ENCODE data around the gene ANKS1B.

Gene ANKS1B

DNA sequence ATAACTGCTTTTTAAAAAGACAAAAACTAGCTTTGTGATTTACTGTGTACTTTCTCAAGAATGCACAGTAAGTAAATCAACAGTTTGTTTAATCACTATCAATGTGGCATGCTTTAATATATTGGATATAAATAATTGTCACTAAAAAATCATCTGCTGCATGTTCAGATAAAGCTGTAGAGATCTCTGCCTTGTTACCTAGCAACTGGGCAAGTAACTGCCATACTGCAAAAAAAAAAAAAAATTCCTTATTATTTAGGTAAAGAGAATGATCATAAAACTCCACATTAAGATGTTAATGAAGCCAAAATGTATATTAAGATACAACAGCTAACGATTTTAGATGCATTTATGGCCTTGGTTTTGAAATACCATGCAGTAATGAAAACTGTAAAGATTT is 1102.2 kb downstream of the ANKS1B start:
- H3K27me3 ChIP-seq (ENCODE audit: control insufficient read depth, insufficient read depth, low read length), result peaks cover 11% of the 10 kb centered on the region; the same call in 1 of the 2 replicates
- H3K9ac ChIP-seq (ENCODE audit: low read length), result no peak overlapping the region
- no peak overlapping the region for H3K27ac ChIP-seq (ENCODE audit: low read depth, low read length)
- H3K4me3 ChIP-seq (ENCODE audit: low read depth, low read length), result no peak overlapping the region
- no peaks in the 10 kb centered on the region for H3K9me3 ChIP-seq (ENCODE audit: control insufficient read depth, insufficient read depth, low read depth, low read length)
- no peaks in the 10 kb centered on the region for H3K36me3 ChIP-seq (ENCODE audit: control insufficient read depth, insufficient read depth, low read length)
- peaks cover 4% of the 10 kb centered on the region; the same call in 1 of the 2 replicates for H3K4me1 ChIP-seq (ENCODE audit: control insufficient read depth, insufficient read depth, low read length)

DNA sequence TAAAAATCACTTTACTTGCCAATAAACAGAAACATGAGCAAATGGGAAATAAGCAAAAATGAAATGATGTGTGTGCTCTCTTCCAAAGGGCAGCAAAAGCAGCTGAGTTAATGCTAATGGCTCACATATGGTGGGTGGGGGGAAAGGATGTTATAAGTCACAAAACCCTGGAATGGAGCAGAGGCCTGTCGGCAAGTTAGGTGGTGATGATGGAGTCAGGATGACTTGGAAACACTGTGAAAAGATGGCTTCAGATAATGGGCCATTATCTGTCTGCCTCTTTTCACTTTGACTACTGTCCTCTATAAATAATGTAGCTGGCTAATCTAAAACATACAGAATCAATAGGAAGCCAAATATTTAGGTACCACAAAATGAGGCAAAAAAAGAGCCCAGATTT is 1111.0 kb downstream of the ANKS1B start:
- Histone ChIP-seq H3K27me3 (ENCODE audit: control insufficient read depth, insufficient read depth, low read length) (peaks cover 3% of the 10 kb centered on the region; the same call in 1 of the 2 replicates), H3K4me1 (ENCODE audit: control insufficient read depth, insufficient read depth, low read length) (peaks cover 8% of the 10 kb centered on the region; the same call in 1 of the 2 replicates), H3K9ac (ENCODE audit: low read length) (no peak overlapping the region), H3K27ac (ENCODE audit: low read depth, low read length) (no peak overlapping the region), H3K36me3 (ENCODE audit: control insufficient read depth, insufficient read depth, low read length) (no peaks in the 10 kb centered on the region), H3K9me3 (ENCODE audit: control insufficient read depth, insufficient read depth, low read depth, low read length) (no peaks in the 10 kb centered on the region), H3K4me3 (ENCODE audit: low read depth, low read length) (no peak overlapping the region)

DNA sequence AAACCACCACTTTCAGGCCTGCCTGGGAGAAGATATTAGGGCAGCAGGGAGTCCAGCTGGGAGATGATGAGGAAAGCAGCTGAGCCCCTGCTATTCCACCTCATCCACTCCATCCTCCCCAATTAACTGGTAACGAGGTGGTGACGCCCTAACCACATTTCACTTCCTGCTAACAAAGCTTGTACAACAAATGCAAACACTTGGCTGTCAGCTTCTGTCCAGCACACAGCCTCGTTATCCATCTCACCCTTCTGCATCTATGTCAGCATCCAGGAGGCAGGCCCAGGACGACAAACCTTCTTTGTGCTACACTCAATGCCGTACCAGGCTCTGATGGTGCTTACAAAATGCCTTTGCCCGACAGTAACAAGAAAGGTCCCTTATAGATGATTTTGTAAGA is 1114.2 kb downstream of the ANKS1B start:
- Histone ChIP-seq H3K9ac (ENCODE audit: low read length) (no peak overlapping the region), H3K27ac (ENCODE audit: low read depth, low read length) (no peak overlapping the region), H3K27me3 (ENCODE audit: control insufficient read depth, insufficient read depth, low read length) (peaks cover 3% of the 10 kb centered on the region; the same call in 1 of the 2 replicates), H3K36me3 (ENCODE audit: control insufficient read depth, insufficient read depth, low read length) (no peaks in the 10 kb centered on the region), H3K4me1 (ENCODE audit: control insufficient read depth, insufficient read depth, low read length) (peaks cover 8% of the 10 kb centered on the region; the same call in 1 of the 2 replicates), H3K4me3 (ENCODE audit: low read depth, low read length) (no peak overlapping the region), H3K9me3 (ENCODE audit: control insufficient read depth, insufficient read depth, low read depth, low read length) (no peaks in the 10 kb centered on the region)

DNA sequence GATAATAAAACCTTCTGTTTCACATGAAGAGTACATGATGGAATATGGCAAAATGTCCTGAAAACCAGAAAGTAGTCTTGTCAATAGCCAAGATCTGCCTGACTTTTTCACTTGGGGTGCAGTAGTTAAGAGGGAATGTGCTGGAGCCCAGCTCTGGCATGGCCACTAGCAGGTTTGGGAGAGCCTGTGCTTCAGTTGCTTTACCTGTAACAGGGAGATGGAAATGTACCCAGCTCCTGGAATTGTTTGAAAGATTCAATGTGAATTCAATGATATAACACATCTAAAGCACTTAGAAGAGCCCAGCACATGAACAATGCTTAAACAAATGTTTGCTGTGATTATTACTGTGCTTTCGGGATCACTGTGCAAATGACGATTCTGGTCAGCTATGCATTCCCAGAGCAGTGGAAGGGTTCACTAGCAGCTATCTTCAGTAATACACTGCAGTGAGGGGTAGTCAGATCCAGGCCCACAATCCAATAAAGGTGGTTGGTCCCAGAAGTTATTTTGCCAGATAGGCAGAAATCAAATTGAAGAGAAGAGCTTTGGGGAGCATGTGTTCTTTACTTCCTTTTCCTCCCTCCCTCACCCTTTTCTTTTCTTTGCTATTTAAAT is 1114.7 kb downstream of the ANKS1B start:
- Histone ChIP-seq H3K27ac (ENCODE audit: low read depth, low read length) (no peak overlapping the region), H3K36me3 (ENCODE audit: control insufficient read depth, insufficient read depth, low read length) (no peaks in the 10 kb centered on the region), H3K9ac (ENCODE audit: low read length) (no peak overlapping the region), H3K4me1 (ENCODE audit: control insufficient read depth, insufficient read depth, low read length) (peaks cover 8% of the 10 kb centered on the region; the same call in 1 of the 2 replicates), H3K4me3 (ENCODE audit: low read depth, low read length) (no peak overlapping the region), H3K9me3 (ENCODE audit: control insufficient read depth, insufficient read depth, low read depth, low read length) (no peaks in the 10 kb centered on the region), H3K27me3 (ENCODE audit: control insufficient read depth, insufficient read depth, low read length) (peaks cover 3% of the 10 kb centered on the region; the same call in 1 of the 2 replicates)

DNA sequence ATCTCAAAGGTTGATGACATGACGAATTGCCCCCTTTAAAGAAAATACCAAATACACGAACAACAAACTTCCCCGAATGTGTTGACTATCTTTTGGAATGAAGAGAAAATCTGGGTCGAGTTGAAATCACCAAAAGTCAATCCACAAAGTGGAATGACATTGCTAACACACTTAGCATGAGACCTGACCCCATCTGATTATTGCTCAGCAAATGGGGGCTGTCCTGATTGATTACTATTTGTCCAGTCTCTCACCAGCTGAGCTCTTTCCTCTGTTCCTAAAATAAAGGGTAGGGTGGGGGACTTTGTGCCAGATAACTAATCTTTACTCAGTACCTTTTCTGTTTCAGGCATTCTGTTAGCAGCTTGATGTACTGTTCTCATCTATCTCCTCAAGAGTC is 1116.2 kb downstream of the ANKS1B start:
- Histone ChIP-seq H3K27me3 (ENCODE audit: control insufficient read depth, insufficient read depth, low read length) (peaks cover 1% of the 10 kb centered on the region; the same call in 1 of the 2 replicates), H3K4me1 (ENCODE audit: control insufficient read depth, insufficient read depth, low read length) (peaks cover 11% of the 10 kb centered on the region; the same call in 1 of the 2 replicates), H3K27ac (ENCODE audit: low read depth, low read length) (no peak overlapping the region), H3K9ac (ENCODE audit: low read length) (no peak overlapping the region), H3K9me3 (ENCODE audit: control insufficient read depth, insufficient read depth, low read depth, low read length) (no peaks in the 10 kb centered on the region), H3K4me3 (ENCODE audit: low read depth, low read length) (no peak overlapping the region), H3K36me3 (ENCODE audit: control insufficient read depth, insufficient read depth, low read length) (no peaks in the 10 kb centered on the region)

DNA sequence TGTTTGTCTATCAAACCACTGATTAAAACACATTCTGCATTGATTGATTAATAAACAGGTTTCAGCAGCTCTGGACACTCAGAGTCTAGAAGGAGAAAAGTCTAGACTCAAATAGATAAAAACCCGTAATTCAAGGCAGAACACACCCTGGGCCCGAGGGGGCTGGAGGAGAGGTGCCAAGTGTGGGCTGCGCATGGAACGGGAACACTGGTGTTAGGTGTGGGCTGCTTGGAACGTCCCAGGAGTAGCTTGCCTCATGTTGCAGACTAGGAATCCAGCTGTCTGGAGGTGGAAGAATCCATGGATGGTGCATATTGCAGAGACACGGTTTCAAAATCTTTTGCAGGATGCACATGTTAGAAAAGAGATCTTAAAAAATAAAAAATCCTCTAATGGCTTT is 1116.7 kb downstream of the ANKS1B start:
- no peaks in the 10 kb centered on the region for H3K36me3 ChIP-seq (ENCODE audit: control insufficient read depth, insufficient read depth, low read length)
- no peak overlapping the region for H3K9ac ChIP-seq (ENCODE audit: low read length)

DNA sequence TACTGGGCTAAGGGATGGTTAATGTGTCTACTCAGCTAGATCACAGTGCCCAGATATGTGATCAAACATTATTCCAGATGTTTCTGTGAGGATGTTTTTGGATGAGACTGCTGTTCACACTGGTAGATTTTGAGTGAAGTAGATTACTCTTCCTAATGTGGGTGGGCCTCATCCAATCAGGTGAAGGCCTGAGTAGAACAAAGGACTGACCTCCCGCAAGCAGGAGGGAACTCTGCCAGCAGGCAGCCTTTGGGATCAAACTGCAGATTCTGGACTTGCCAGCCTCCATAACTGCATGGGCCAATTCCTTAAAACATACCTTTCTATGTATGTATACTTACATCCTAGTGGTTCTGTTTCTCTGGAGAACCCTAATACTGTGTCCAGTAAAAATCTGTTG is 1120.4 kb downstream of the ANKS1B start:
- Histone ChIP-seq H3K9me3 (ENCODE audit: control insufficient read depth, insufficient read depth, low read depth, low read length) (no peaks in the 10 kb centered on the region), H3K4me1 (ENCODE audit: control insufficient read depth, insufficient read depth, low read length) (peaks cover 31% of the 10 kb centered on the region), H3K27ac (ENCODE audit: low read depth, low read length) (no peak overlapping the region), H3K36me3 (ENCODE audit: control insufficient read depth, insufficient read depth, low read length) (no peaks in the 10 kb centered on the region), H3K9ac (ENCODE audit: low read length) (no peak overlapping the region), H3K4me3 (ENCODE audit: low read depth, low read length) (no peak overlapping the region), H3K27me3 (ENCODE audit: control insufficient read depth, insufficient read depth, low read length) (no peaks in the 10 kb centered on the region)

More for the DNA sequence above, 1116.7 kb downstream of the ANKS1B start:
- Histone ChIP-seq H3K4me1 (ENCODE audit: control insufficient read depth, insufficient read depth, low read length) (peaks cover 14% of the 10 kb centered on the region; the same call in 1 of the 2 replicates), H3K4me3 (ENCODE audit: low read depth, low read length) (no peak overlapping the region), H3K27me3 (ENCODE audit: control insufficient read depth, insufficient read depth, low read length) (no peaks in the 10 kb centered on the region; the same call in 1 of the 2 replicates), H3K9me3 (ENCODE audit: control insufficient read depth, insufficient read depth, low read depth, low read length) (no peaks in the 10 kb centered on the region), H3K27ac (ENCODE audit: low read depth, low read length) (no peak overlapping the region)

DNA sequence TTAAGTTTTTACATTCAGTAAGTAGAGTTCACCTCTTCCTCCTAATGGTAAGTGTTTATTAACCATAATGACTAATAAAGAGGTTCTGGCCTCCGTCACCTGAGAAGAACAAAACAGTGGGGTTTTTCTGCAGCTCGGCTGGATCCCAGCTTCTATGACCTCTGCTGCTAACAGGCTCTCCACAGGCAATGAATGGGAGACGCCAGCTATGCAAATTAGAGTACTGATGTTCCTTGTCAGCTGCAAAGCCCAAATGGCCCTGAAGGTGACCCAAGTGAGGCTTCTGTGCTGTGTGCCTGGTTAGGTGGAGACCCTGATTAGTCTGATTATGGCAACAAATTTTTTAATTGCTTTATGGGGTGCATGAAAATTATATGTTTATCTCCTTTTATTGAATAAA is 1121.6 kb downstream of the ANKS1B start:
- Histone ChIP-seq H3K4me3 (ENCODE audit: low read depth, low read length) (no peak overlapping the region), H3K27ac (ENCODE audit: low read depth, low read length) (no peak overlapping the region), H3K4me1 (ENCODE audit: control insufficient read depth, insufficient read depth, low read length) (peaks cover 37% of the 10 kb centered on the region), H3K9me3 (ENCODE audit: control insufficient read depth, insufficient read depth, low read depth, low read length) (no peaks in the 10 kb centered on the region), H3K27me3 (ENCODE audit: control insufficient read depth, insufficient read depth, low read length) (no peaks in the 10 kb centered on the region), H3K36me3 (ENCODE audit: control insufficient read depth, insufficient read depth, low read length) (no peaks in the 10 kb centered on the region), H3K9ac (ENCODE audit: low read length) (no peak overlapping the region)

DNA sequence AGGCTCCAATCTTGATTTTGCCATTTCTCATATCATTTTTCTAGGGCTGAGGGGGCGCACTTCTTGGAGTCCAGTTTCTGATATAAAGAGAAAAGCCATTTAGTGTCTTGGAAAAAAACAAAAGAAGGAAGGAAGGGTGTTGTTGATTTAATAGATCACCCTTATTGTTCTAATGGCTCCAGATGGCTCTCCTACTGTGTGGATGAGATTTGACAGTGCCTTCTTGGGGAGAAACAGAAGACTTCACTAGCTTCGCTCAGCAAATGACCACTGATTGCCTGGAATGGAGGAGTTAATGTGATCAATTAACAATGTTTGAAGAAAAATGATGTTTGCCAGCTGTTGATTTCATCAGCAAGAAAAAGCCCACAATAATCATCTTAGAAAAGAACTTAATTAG is 1123.5 kb downstream of the ANKS1B start:
- no peaks in the 10 kb centered on the region for H3K36me3 ChIP-seq (ENCODE audit: control insufficient read depth, insufficient read depth, low read length)
- no peaks in the 10 kb centered on the region for H3K9me3 ChIP-seq (ENCODE audit: control insufficient read depth, insufficient read depth, low read depth, low read length)
- H3K27me3 ChIP-seq (ENCODE audit: control insufficient read depth, insufficient read depth, low read length), result no peaks in the 10 kb centered on the region
- peaks cover 46% of the 10 kb centered on the region for H3K4me1 ChIP-seq (ENCODE audit: control insufficient read depth, insufficient read depth, low read length)
- no peak overlapping the region for H3K27ac ChIP-seq (ENCODE audit: low read depth, low read length)
- no peak overlapping the region for H3K4me3 ChIP-seq (ENCODE audit: low read depth, low read length)
- H3K9ac ChIP-seq (ENCODE audit: low read length), result no peak overlapping the region

DNA sequence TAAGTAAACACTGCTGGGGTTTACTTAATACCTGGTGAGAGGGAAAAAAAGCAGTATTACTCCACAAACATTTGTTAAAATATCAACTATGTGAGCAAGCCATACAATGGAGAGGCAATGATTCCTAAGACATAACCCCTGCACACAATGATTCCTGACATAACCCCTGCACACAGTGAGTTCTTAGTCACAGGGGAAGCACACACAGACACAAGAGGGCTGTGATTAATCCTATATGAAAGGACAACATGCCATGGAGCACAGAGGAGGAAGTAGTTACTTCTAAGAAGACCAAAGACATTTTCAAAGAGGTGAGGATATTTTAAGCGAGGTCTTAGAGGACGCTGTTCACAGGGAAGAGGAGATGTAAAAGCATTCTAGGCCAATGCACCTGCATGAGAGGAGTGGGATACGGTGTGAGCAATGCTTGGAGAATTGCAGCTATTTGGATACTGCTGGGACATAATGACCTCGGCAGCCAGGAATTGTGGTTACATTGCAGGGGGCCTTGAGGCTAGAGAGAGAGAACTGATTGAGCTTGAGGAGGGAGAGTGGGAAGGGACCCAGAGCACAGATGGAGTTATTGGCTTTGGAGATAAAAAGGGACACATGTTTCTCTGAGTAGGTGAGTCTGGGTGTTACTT is 1127.7 kb downstream of the ANKS1B start:
- Histone ChIP-seq H3K4me1 (ENCODE audit: control insufficient read depth, insufficient read depth, low read length) (peaks cover 38% of the 10 kb centered on the region), H3K27ac (ENCODE audit: low read depth, low read length) (peak overlapping the region; percentile 31; the same call in 1 of the 2 replicates), H3K9me3 (ENCODE audit: control insufficient read depth, insufficient read depth, low read depth, low read length) (no peaks in the 10 kb centered on the region), H3K27me3 (ENCODE audit: control insufficient read depth, insufficient read depth, low read length) (no peaks in the 10 kb centered on the region), H3K9ac (ENCODE audit: low read length) (peak overlapping the region; percentile 63), H3K36me3 (ENCODE audit: control insufficient read depth, insufficient read depth, low read length) (no peaks in the 10 kb centered on the region), H3K4me3 (ENCODE audit: low read depth, low read length) (no peak overlapping the region; the same call in 1 of the 2 replicates)

DNA sequence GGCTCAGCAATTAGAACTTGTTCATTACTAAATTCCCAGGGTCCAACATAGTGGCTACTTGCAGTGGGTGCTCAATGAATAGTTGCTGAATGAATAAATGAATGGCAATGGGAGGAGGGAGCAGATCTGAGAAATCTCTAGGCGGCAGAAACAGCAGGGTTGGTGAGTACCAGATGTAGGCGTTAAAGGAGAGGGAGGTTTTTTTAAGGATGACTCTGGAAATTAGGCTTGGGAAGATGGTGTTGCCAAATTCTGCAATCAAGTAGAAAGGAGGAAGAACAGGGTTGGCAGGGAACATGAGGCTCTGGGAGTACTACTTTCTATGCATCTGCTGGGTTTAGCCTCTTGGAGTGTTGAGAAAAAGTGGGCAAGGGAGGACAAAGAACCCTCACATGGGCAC is 1132.6 kb downstream of the ANKS1B start:
- Histone ChIP-seq H3K27me3 (ENCODE audit: control insufficient read depth, insufficient read depth, low read length) (no peaks in the 10 kb centered on the region), H3K9ac (ENCODE audit: low read length) (no peak overlapping the region)

More for the DNA sequence above, 1132.6 kb downstream of the ANKS1B start:
- Histone ChIP-seq H3K4me1 (ENCODE audit: control insufficient read depth, insufficient read depth, low read length) (peaks cover 15% of the 10 kb centered on the region), H3K9me3 (ENCODE audit: control insufficient read depth, insufficient read depth, low read depth, low read length) (no peaks in the 10 kb centered on the region), H3K36me3 (ENCODE audit: control insufficient read depth, insufficient read depth, low read length) (no peaks in the 10 kb centered on the region), H3K4me3 (ENCODE audit: low read depth, low read length) (no peak overlapping the region), H3K27ac (ENCODE audit: low read depth, low read length) (no peak overlapping the region)
